SK-N-SH (cell line): ENCODE results near the gene NR2F1-AS1. TPM values are rescaled to one million over a fixed set of nuclear protein-coding genes. Genes with fewer than 3 reads are reported as not detected.

Experiments used
- CTCF ChIA-PET: fragments of 300-600, 350-600 bp; formaldehyde crosslinking; extraction: SDS; loops from one replicate; lab custom pipeline; 2021; lab: Yijun Ruan, JAX
- POLR2A ChIA-PET: fragments of 350-600 bp; sonication (Branson Sonifier 250); formaldehyde crosslinking; extraction: SDS; loops from one replicate; lab custom pipeline; 2020; ENCODE audit warnings: antibody characterized with exemption, inconsistent platforms; lab: Yijun Ruan, JAX
- DNase-seq: peaks from one replicate; pipeline ENCODE4 v3.0.0; 2012
- H2AFZ ChIP-seq: fragments of 200-600 bp; sonication (generic); 2 replicates; pipeline ENCODE4 v1.8.1; 2016; ENCODE audit warnings: antibody characterized with exemption, mild to moderate bottlenecking, low read depth
- H3F3A ChIP-seq: fragments of 200-600 bp; sonication (generic); replicated peaks from 2 replicates; pipeline ENCODE3; 2016; ENCODE audit warnings: antibody characterized with exemption, mild to moderate bottlenecking; ENCODE audit not compliant: insufficient read depth
- H3K27ac ChIP-seq, 2 experiments: fragments of 200-500 bp in 1 of 2; fragments of 200-600 bp in 1 of 2; sonication (Bioruptor generic) in 1 of 2; sonication (generic), shearing (Covaris generic) in 1 of 2; 2 replicates each; pipeline versions ENCODE4 v1.5.1 to v1.6.1; 2014 to 2016; ENCODE audit warnings: low read depth in 2 of 2, inconsistent platforms in 1 of 2, low read length in 1 of 2, mild to moderate bottlenecking in 1 of 2, mixed read lengths in 1 of 2
- H3K27me3 ChIP-seq: fragments of 200-600 bp; sonication (generic), shearing (Covaris generic); 2 replicates; pipeline ENCODE4 v1.6.1; 2016; ENCODE audit warnings: mixed run types; ENCODE audit not compliant: insufficient read depth
- H3K36me3 ChIP-seq, 2 experiments: fragments of 200-500 bp in 1 of 2; fragments of 200-600 bp in 1 of 2; sonication (Bioruptor generic) in 1 of 2; sonication (generic) in 1 of 2; replicated peaks in 1 of 2; 2 replicates each; pipeline versions ENCODE3 to v1.5.1; 2014 to 2016; ENCODE audit warnings: low read length in 1 of 2, mild to moderate bottlenecking in 1 of 2; ENCODE audit not compliant: insufficient read depth in 2 of 2, control insufficient read depth in 1 of 2
- H3K4me1 ChIP-seq, 2 experiments: fragments of 200-500 bp in 1 of 2; fragments of 200-600 bp in 1 of 2; sonication (Bioruptor generic) in 1 of 2; sonication (generic), shearing (Covaris generic) in 1 of 2; 2 replicates each; pipeline versions ENCODE4 v1.5.1 to v1.6.1; 2014 to 2016; ENCODE audit warnings: low read depth in 1 of 2, low read length in 1 of 2, mixed run types in 1 of 2; ENCODE audit not compliant: insufficient read depth in 2 of 2, control insufficient read depth in 1 of 2
- H3K4me2 ChIP-seq: fragments of 200-600 bp; sonication (generic), shearing (Covaris generic); 2 replicates; pipeline ENCODE4 v1.6.1; 2017; ENCODE audit warnings: mixed run types
- H3K4me3 ChIP-seq, 2 experiments: fragments of 200-500 bp in 1 of 2; fragments of 200-600 bp in 1 of 2; sonication (Bioruptor generic) in 1 of 2; sonication (generic), shearing (Covaris generic) in 1 of 2; 2 replicates each; pipeline versions ENCODE4 v1.5.1 to v1.8.1; 2014 to 2016; ENCODE audit warnings: low read depth in 2 of 2, inconsistent platforms in 1 of 2, low read length in 1 of 2, mild to moderate bottlenecking in 1 of 2, mixed read lengths in 1 of 2, moderate library complexity in 1 of 2
- H3K79me2 ChIP-seq: fragments of 200-600 bp; sonication (generic); 2 replicates; pipeline ENCODE4 v1.8.1; 2017; ENCODE audit warnings: mild to moderate bottlenecking; ENCODE audit not compliant: insufficient read depth
- H3K9ac ChIP-seq: fragments of 200-600 bp; sonication (generic); 2 replicates; pipeline ENCODE4 v1.6.1; 2017; ENCODE audit warnings: mixed run types
- H3K9me2 ChIP-seq: fragments of 200-600 bp; sonication (generic); 2 replicates; pipeline ENCODE4 v1.6.1; 2017; ENCODE audit warnings: mixed run types
- H3K9me3 ChIP-seq: fragments of 200-600 bp; sonication (generic); 2 replicates; pipeline ENCODE4 v1.6.1; 2017; ENCODE audit warnings: mixed run types, mild to moderate bottlenecking, moderate library complexity
- H4K20me1 ChIP-seq: fragments of 200-600 bp; sonication (generic); 2 replicates; pipeline ENCODE4 v1.6.1; 2017; ENCODE audit warnings: mild to moderate bottlenecking, mixed run types; ENCODE audit not compliant: insufficient read depth
- ELF1 ChIP-seq: IDR thresholded peaks from 2 replicates; pipeline ENCODE4 v1.4.0; 2012
- EZH2phosphoT487 ChIP-seq: fragments of 200-600 bp; sonication (generic); IDR thresholded peaks from 2 replicates; pipeline ENCODE4 v1.6.1; 2017; ENCODE audit warnings: low read depth, mixed run types, mild to moderate bottlenecking, antibody characterized with exemption, moderate library complexity, borderline replicate concordance
- FOSL2 ChIP-seq: IDR thresholded peaks from 2 replicates; pipeline ENCODE4 v1.4.0; 2012; ENCODE audit warnings: low read depth, mild to moderate bottlenecking, moderate library complexity, borderline replicate concordance
- FOXJ3 ChIP-seq: sonication (generic); formaldehyde crosslinking; IDR thresholded peaks from 2 replicates; pipeline ENCODE4 v1.5.1; 2020; ENCODE audit warnings: mild to moderate bottlenecking, missing genetic modification reagents
- GABPA ChIP-seq: IDR thresholded peaks from 2 replicates; pipeline ENCODE4 v1.4.0; 2012; ENCODE audit warnings: low read depth, mild to moderate bottlenecking
- GATA2 ChIP-seq: sonication (generic); formaldehyde crosslinking; IDR thresholded peaks from 2 replicates; pipeline ENCODE4 v1.5.0; 2020; ENCODE audit warnings: mild to moderate bottlenecking, missing genetic modification reagents
- RFX5 ChIP-seq: IDR thresholded peaks from 2 replicates; pipeline ENCODE4 v1.6.1; 2012; ENCODE audit warnings: mild to moderate bottlenecking, improper control_type of control experiment, low read length
- TCF12 ChIP-seq: IDR thresholded peaks from 2 replicates; pipeline ENCODE4 v1.4.0; 2012
- USF2 ChIP-seq: fragments of 150-350 bp; IDR thresholded peaks from 2 replicates; pipeline ENCODE4 v1.6.1; 2017; ENCODE audit warnings: antibody characterized with exemption, low read length, low read depth, borderline replicate concordance
- ZBTB33 ChIP-seq: IDR thresholded peaks from 2 replicates; pipeline ENCODE4 v1.4.0; 2012; ENCODE audit warnings: low read depth, borderline replicate concordance
- WGBS: methylation state at CpG from one replicate; pipeline ENCODE4 v1.1.6; 2017; ENCODE audit warnings: low lambda C conversion rate; 5-methylcytosine and 5-hydroxymethylcytosine counted together
- polyA plus RNA-seq, 3 experiments: library from polyadenylated mRNA; depleted of rRNA; stranded (reverse); fragments of >200 nt; gene quantifications; 2 replicates each; pipeline ENCODE4 v1.2.3, GENCODE V29; 2012
- TF ChIP-seq, protein P1 (sequence below): IDR thresholded peaks from 2 replicates; pipeline ENCODE4 v1.6.1; 2012; ENCODE audit warnings: mild to moderate bottlenecking, low read depth, low read length, moderate library complexity

The NR2F1-AS1 gene
- polyA plus RNA-seq, 1 of the 3 experiments (the other 2 are of a cell fraction) = 7.4 TPM

- TF ChIP-seq ZBTB33 (no peak), TCF12 (no peak), RFX5 (no peak), USF2 (no peak)
- TF ChIP-seq, all 33 proteins: peak for 0
Measured at GRCh38 chr5:93401634-93402213, 179.3 kb downstream of the NR2F1-AS1 start (continued).

GRCh38 chr5:93399675-93400074 lies 181.3 kb downstream of the NR2F1-AS1 start:
- Histone ChIP-seq H3K4me1 (peaks cover 0 to 2% of the 10 kb centered on the region in 2 experiments; a peak in 2 of 4 replicates), H3F3A (no peaks in the 10 kb centered on the region), H3K9ac (no peak overlapping the region), H3K27ac (no peak overlapping the region), H3K4me3 (no peak overlapping the region), H3K36me3 (no peaks in the 10 kb centered on the region), H3K4me2 (no peak overlapping the region), H2AFZ (no peak overlapping the region), H3K9me3 (no peaks in the 10 kb centered on the region), H3K79me2 (no peaks in the 10 kb centered on the region), H4K20me1 (no peaks in the 10 kb centered on the region), H3K9me2 (no peaks in the 10 kb centered on the region)
- POLR2A ChIA-PET = no interaction called here
- 58% methylated on average over 3 of the region's 3 CpGs for WGBS
- DNase-seq = no peak
- TF ChIP-seq, protein P1, sequence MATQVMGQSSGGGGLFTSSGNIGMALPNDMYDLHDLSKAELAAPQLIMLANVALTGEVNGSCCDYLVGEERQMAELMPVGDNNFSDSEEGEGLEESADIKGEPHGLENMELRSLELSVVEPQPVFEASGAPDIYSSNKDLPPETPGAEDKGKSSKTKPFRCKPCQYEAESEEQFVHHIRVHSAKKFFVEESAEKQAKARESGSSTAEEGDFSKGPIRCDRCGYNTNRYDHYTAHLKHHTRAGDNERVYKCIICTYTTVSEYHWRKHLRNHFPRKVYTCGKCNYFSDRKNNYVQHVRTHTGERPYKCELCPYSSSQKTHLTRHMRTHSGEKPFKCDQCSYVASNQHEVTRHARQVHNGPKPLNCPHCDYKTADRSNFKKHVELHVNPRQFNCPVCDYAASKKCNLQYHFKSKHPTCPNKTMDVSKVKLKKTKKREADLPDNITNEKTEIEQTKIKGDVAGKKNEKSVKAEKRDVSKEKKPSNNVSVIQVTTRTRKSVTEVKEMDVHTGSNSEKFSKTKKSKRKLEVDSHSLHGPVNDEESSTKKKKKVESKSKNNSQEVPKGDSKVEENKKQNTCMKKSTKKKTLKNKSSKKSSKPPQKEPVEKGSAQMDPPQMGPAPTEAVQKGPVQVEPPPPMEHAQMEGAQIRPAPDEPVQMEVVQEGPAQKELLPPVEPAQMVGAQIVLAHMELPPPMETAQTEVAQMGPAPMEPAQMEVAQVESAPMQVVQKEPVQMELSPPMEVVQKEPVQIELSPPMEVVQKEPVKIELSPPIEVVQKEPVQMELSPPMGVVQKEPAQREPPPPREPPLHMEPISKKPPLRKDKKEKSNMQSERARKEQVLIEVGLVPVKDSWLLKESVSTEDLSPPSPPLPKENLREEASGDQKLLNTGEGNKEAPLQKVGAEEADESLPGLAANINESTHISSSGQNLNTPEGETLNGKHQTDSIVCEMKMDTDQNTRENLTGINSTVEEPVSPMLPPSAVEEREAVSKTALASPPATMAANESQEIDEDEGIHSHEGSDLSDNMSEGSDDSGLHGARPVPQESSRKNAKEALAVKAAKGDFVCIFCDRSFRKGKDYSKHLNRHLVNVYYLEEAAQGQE = no peak
- TF ChIP-seq FOSL2 = no peak
- no peak for TF ChIP-seq GATA2 (CRISPR knock-in tag)
- TF ChIP-seq ELF1 = no peak
- TF ChIP-seq FOXJ3 (CRISPR knock-in tag) = no peak
- TF ChIP-seq RFX5 = no peak
- no peak for TF ChIP-seq EZH2phosphoT487
- TF ChIP-seq GABPA = no peak
- TF ChIP-seq, all 33 proteins: peak for 0
- CTCF ChIA-PET = no interaction called here
- H3K27me3 ChIP-seq = no peaks in the 10 kb centered on the region
